ENCODE results near the gene MRPL44.

DNA sequence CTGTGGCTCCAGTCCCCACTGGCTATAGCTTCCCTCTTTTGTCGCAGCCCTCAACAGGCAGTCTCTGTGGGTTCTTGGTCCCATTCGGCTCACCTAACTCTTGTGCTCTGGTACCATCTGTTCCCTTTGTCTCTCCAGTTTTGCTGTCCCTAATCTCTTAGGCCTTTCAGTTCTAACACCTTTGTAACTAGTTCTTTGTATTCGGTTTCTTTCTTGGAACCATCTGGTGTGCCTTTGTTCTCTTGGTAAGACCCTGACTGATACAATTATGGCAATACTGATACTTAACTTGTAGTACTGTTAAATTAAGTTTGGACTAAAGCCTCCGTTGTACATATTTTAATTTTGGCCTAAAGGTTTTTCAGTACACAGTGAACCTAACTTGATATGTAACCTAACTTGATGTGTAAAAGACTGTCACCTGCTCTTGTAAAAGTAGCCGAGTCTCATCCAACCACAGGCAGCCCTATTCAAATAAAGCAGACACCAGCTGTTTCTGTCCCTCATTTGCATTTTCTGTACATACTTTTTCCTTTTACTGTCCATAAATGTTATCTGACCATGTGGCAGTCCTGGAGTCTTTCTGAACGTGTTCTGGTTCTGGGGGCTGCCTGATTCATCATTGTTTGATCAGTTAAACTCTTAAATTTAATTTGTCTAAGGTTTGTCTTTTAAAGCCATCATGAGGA is 4.8 kb upstream of the MRPL44 start:
- TF ChIP-seq, protein P1, sequence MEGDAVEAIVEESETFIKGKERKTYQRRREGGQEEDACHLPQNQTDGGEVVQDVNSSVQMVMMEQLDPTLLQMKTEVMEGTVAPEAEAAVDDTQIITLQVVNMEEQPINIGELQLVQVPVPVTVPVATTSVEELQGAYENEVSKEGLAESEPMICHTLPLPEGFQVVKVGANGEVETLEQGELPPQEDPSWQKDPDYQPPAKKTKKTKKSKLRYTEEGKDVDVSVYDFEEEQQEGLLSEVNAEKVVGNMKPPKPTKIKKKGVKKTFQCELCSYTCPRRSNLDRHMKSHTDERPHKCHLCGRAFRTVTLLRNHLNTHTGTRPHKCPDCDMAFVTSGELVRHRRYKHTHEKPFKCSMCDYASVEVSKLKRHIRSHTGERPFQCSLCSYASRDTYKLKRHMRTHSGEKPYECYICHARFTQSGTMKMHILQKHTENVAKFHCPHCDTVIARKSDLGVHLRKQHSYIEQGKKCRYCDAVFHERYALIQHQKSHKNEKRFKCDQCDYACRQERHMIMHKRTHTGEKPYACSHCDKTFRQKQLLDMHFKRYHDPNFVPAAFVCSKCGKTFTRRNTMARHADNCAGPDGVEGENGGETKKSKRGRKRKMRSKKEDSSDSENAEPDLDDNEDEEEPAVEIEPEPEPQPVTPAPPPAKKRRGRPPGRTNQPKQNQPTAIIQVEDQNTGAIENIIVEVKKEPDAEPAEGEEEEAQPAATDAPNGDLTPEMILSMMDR (conservative IDR thresholded peaks at IDR 0.05) = no peak
- TF ChIP-seq EZH2 (IDR thresholded peaks at IDR 0.05; ENCODE audit: low read depth) = no peak

Measured in PC-9 (cell line).